Activated T-cell treated with anti-CD3 and anti-CD28 coated beads, Interleukin-2, amount 50 U/mL, for 72 hours (primary cell): ENCODE data around the gene USO1. TPM values are rescaled to one million over a fixed set of nuclear protein-coding genes. Genes with fewer than 3 reads are reported as not detected.
A peak's percentile ranks its signal among the peaks of the same experiment; 100 is the strongest.
"Not testable (repeated sequence)": the region's sequence is repeated elsewhere in the genome, so short reads cannot be mapped to it uniquely, and the experiment has no call there.

Source experiments
- ATAC-seq, 2 donors: fragments of 150-1000 bp; cut with Tn5 transposase; replicated peaks in 1 of 2; 2 replicates each; pipeline ENCODE4 v1.10.0; 2021; ENCODE audit warnings: moderate library complexity in 2 of 2, mild to moderate bottlenecking in 1 of 2
- DNase-seq, 2 donors: peaks; one replicate each; pipeline ENCODE4 v3.0.0; 2021 to 2022; ENCODE audit warnings: mixed read lengths in 1 of 2
- H3K27ac Mint-ChIP-seq: one replicate; pipeline ENCODE4 v1.8.0; 2022; ENCODE audit warnings: mild to moderate bottlenecking, moderate library complexity, mixed read lengths
- H3K27me3 Mint-ChIP-seq: one replicate; pipeline ENCODE4 v1.8.0; 2022; ENCODE audit warnings: low read depth, mixed read lengths
- H3K36me3 Mint-ChIP-seq, 2 donors: one replicate each; pipeline ENCODE4 v1.8.0; 2022; ENCODE audit warnings: mixed read lengths in 2 of 2, mild to moderate bottlenecking in 1 of 2; ENCODE audit not compliant: insufficient read depth in 2 of 2
- H3K4me1 Mint-ChIP-seq: one replicate; pipeline ENCODE4 v1.8.0; 2022; ENCODE audit warnings: low read depth, mixed read lengths
- H3K4me3 Mint-ChIP-seq, 2 donors: one replicate each; pipeline ENCODE4 v1.8.0; 2022; ENCODE audit warnings: mild to moderate bottlenecking in 2 of 2, mixed read lengths in 2 of 2, moderate library complexity in 2 of 2
- H3K9me3 Mint-ChIP-seq, 2 donors: one replicate each; pipeline ENCODE4 v1.8.0; 2022; ENCODE audit warnings: mixed read lengths in 2 of 2
- total RNA-seq, 2 donors: library from RNA; stranded (reverse); gene quantifications; one replicate each; pipeline ENCODE4 v1.2.3, GENCODE V29; 2022

The USO1 gene
- total RNA-seq, 2 donors from 2014 or later, result 42.0 to 51.7 TPM

DNA sequence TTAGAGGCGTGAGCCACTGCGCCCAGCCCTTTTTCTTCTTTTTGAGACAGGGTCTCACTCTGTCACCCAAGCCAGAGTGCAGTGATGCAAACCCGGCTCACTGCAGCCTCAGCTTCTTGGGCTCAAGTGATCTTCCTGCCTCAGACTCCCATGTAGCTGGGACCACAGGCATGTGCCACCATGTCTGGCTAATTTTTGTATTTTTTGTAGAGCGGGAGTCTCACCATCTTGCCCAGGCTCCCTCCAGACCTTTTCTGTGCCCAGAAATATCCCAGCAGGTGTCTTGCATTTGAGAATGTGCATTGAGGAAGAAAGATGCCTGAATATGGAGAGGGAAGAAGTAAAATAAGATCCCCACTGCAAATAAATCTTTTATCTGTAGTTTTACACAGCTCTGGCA, 119.2 kb downstream of the USO1 start:
- ATAC-seq (no peak), DNase-seq (no peak)
- H3K4me1 Mint-ChIP-seq, result peaks cover 6% of the 10 kb centered on the region
- H3K27ac Mint-ChIP-seq, result no peak overlapping the region
- no peaks in the 10 kb centered on the region for H3K9me3 Mint-ChIP-seq
- no peaks in the 10 kb centered on the region for H3K27me3 Mint-ChIP-seq
- H3K4me3 Mint-ChIP-seq, result no peak overlapping the region
- H3K36me3 Mint-ChIP-seq, result no peaks in the 10 kb centered on the region

DNA sequence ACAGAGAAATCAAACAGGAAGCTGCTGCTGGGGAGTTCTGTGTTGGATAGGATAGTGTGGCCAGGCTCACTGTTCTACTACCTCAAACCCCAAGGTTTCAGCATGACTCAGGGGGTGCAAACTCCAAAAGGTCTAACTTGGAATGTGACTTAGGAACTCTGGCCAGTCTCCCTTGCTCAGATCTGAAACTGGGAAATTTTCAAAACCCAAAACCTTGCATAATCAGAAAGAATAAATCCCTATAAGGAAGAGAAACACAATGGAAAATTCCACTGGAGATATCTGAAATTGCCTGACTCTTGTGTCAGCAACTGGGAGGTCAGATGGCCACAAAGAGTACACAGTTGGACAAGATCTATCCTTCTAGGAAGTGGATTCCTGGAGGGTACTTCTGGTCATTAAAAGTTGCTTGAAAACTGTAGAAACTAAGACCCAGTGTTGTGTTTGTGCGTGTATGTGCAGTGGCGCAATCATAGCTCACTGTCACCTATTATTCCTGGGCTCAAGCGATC, 119.8 kb downstream of the USO1 start:
- Mint-ChIP-seq H3K4me1 (peaks cover 11% of the 10 kb centered on the region), H3K27ac (no peak overlapping the region), H3K9me3 (no peaks in the 10 kb centered on the region), H3K4me3 (no peak overlapping the region), H3K36me3 (no peaks in the 10 kb centered on the region), H3K27me3 (peaks cover under 1% of the 10 kb centered on the region)
- ATAC-seq (no peak), DNase-seq (no peak)

GRCh38 chr4:75845992-75846391, 121.6 kb downstream of the USO1 start:
- DNase-seq (no peak), ATAC-seq (no peak)
- Mint-ChIP-seq H3K27ac (no peak overlapping the region), H3K4me3 (no peak overlapping the region), H3K4me1 (peaks cover 16% of the 10 kb centered on the region), H3K27me3 (peaks cover 4% of the 10 kb centered on the region), H3K9me3 (no peaks in the 10 kb centered on the region), H3K36me3 (no peaks in the 10 kb centered on the region)

- H3K9me3 Mint-ChIP-seq, H3K36me3 Mint-ChIP-seq: not testable (repeated sequence)
- DNase-seq (peak; percentile 12 to 37), ATAC-seq (peak; percentile 78 to 82)
- Mint-ChIP-seq H3K4me1 (peaks cover 16% of the 10 kb centered on the region), H3K4me3 (peak overlapping the region in 1 of 2 donors; percentile 5), H3K27me3 (peaks cover 15% of the 10 kb centered on the region), H3K27ac (peak overlapping the region; percentile 25)
Observed at GRCh38 chr4:75848171-75848760, 123.9 kb downstream of the USO1 start.

GRCh38 chr4:75848891-75849290, 124.5 kb downstream of the USO1 start:
- H3K27ac Mint-ChIP-seq, result no peak overlapping the region
- ATAC-seq (peak; percentile 64 to 78), DNase-seq (peak in 1 of 2 donors; percentile 15)
- H3K4me3 Mint-ChIP-seq, result peak overlapping the region in 1 of 2 donors; percentile 50
- no peaks in the 10 kb centered on the region for H3K9me3 Mint-ChIP-seq
- H3K4me1 Mint-ChIP-seq, result peaks cover 16% of the 10 kb centered on the region
- H3K36me3 Mint-ChIP-seq, result no peaks in the 10 kb centered on the region
- H3K27me3 Mint-ChIP-seq, result peaks cover 21% of the 10 kb centered on the region

DNA sequence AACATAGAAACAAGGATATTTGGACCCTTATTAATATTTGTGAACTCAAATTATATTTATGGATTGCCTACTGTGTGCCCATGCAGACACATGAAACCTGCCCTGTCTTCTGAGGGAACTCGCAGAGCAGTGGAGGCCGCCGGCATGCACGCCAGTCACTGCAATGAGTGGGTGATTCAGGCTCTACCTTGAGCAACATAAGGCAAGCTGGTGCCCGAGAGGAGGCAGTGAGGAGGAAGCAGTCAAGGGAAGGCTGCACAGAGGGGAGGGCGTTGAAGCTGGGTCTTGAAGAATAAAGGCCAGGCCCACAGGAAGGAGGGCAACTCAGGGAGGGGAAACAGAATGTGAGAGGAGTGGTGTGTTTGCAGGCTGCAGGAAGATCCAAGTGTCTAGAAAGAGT, 125.1 kb downstream of the USO1 start:
- peak overlapping the region in 1 of 2 donors; percentile 50 for H3K4me3 Mint-ChIP-seq
- H3K27ac Mint-ChIP-seq, result no peak overlapping the region
- peaks cover 16% of the 10 kb centered on the region for H3K4me1 Mint-ChIP-seq
- ATAC-seq, result peak in 1 of 2 donors; percentile 25
- DNase-seq, result no peak
- H3K36me3 Mint-ChIP-seq, result no peaks in the 10 kb centered on the region
- H3K9me3 Mint-ChIP-seq, result no peaks in the 10 kb centered on the region
- H3K27me3 Mint-ChIP-seq, result peaks cover 24% of the 10 kb centered on the region

GRCh38 chr4:75858721-75859120, 134.3 kb downstream of the USO1 start:
- H3K27ac Mint-ChIP-seq, result no peak overlapping the region
- no peak overlapping the region for H3K4me3 Mint-ChIP-seq
- peaks cover 5% of the 10 kb centered on the region for H3K27me3 Mint-ChIP-seq
- H3K4me1 Mint-ChIP-seq, result no peaks in the 10 kb centered on the region
- ATAC-seq (no peak), DNase-seq (no peak)
- no peaks in the 10 kb centered on the region for H3K9me3 Mint-ChIP-seq
- no peaks in the 10 kb centered on the region for H3K36me3 Mint-ChIP-seq

DNA sequence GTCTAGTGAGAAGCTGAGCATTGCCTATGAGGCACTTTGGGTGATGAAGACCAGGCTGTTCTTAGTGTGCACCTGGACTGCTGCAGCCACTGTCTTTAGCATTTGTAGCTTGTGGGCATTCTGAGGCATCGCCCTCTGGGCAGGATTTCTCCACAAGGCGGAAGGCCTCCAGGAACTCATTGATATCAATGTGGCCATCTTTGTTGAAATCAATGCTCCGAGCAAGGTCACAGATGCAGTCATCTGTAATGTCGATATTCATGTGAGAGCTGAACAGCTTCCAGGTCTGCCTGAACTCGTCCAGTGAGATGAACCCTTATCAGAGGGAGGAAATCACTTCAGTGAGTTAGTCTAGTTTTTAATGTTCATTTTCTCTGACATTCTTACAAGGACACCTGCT, 136.2 kb downstream of the USO1 start:
- no peaks in the 10 kb centered on the region for H3K4me1 Mint-ChIP-seq
- DNase-seq (no peak), ATAC-seq (no peak)
- no peaks in the 10 kb centered on the region for H3K9me3 Mint-ChIP-seq
- H3K36me3 Mint-ChIP-seq, result no peaks in the 10 kb centered on the region
- H3K4me3 Mint-ChIP-seq, result no peak overlapping the region
- H3K27me3 Mint-ChIP-seq, result no peaks in the 10 kb centered on the region
- H3K27ac Mint-ChIP-seq, result no peak overlapping the region

Other genes starting within 250 kb of the USO1 start
- gene RCHY1, start 210.2 kb upstream of the USO1 start, total RNA-seq, result 10 to 100 TPM; 42.0 to 44.3 TPM
- 10 to 100 TPM; 28.8 to 35.1 TPM for gene THAP6, start 210.1 kb upstream of the USO1 start, total RNA-seq
- gene ODAPH, start 168.5 kb upstream of the USO1 start, total RNA-seq, result under 1 TPM in 1 of 2 donors, not detected in 1; 0.35 TPM
- gene CDKL2, start 94.0 kb upstream of the USO1 start, total RNA-seq, result 1 to 10 TPM; 1.3 to 2.2 TPM
- 100 to 1,000 TPM; 204 to 212 TPM for gene G3BP2, start 51.2 kb upstream of the USO1 start, total RNA-seq
- gene PPEF2, start 177.9 kb downstream of the USO1 start, total RNA-seq, result not detected
- gene NAAA, start 216.4 kb downstream of the USO1 start, total RNA-seq, result 10 to 100 TPM; 22.4 to 31.6 TPM